Fibroblast of villous mesenchyme (primary cell): Measurements from ENCODE around the gene TMEM184C. TPM values are rescaled to one million over a fixed set of nuclear protein-coding genes. Genes with fewer than 3 reads are reported as not detected.

ENCODE experiments used
- DNase-seq: peaks from one replicate; pipeline ENCODE4 v3.0.0-alpha.2; 2010; ENCODE audit warnings: low read depth
- H3K4me3 ChIP-seq: 2 replicates; pipeline ENCODE4 v1.5.1; 2011; ENCODE audit warnings: low read depth, mild to moderate bottlenecking, low read length
- CTCF ChIP-seq: IDR thresholded peaks from 2 replicates; pipeline ENCODE4 v1.5.1; 2012; ENCODE audit warnings: low read depth, mild to moderate bottlenecking, low read length; ENCODE audit not compliant: insufficient read depth
- total RNA-seq: library from RNA; depleted of rRNA; stranded (reverse); fragments of >200 nt; gene quantifications from 2 replicates; pipeline ENCODE4 v1.2.3, GENCODE V29; 2012

The TMEM184C gene
- total RNA-seq, 1 donor = 44.9 TPM

GRCh38 chr4:147580396-147580795 is 36.8 kb upstream of the TMEM184C start:
- no peak for TF ChIP-seq CTCF
- no peak for DNase-seq
- no peak overlapping the region for H3K4me3 ChIP-seq

DNA sequence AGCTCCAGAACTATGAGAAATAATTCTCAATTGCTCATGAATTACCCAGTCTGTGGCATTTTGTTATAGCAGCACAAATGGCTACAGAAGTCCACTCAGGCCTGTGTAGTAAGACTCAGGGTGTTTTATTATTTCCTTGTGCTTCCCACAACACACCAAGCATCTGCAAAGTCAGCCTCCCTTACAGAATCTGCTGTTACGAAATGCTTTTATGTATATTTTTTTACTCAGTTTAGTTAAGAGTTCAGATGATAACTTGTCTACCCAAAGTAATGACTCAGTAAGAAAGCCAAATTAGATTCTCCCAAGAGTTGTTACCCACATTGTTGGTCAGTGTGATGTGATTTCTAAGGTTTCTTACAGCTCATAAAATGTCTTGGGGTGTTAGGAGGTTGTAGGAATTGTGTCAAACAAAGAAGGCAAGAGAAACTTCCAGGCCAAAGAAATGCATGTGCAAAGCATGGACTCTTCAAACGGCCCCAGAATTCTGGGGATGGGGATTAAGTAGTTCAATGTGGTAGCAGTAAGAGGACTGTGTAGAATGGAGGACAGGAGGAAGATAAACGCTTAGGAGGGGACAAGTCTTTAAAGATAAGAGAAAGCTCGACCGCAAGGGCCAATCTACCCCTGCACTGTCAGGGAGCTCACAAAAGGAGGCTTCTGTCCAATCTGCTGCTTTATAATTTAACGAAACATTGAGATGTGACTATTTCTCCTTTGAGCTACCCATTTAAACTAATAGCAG is 35.4 kb upstream of the TMEM184C start:
- peak; percentile 85 for DNase-seq
- H3K4me3 ChIP-seq = no peak overlapping the region
- TF ChIP-seq CTCF = no peak

DNA sequence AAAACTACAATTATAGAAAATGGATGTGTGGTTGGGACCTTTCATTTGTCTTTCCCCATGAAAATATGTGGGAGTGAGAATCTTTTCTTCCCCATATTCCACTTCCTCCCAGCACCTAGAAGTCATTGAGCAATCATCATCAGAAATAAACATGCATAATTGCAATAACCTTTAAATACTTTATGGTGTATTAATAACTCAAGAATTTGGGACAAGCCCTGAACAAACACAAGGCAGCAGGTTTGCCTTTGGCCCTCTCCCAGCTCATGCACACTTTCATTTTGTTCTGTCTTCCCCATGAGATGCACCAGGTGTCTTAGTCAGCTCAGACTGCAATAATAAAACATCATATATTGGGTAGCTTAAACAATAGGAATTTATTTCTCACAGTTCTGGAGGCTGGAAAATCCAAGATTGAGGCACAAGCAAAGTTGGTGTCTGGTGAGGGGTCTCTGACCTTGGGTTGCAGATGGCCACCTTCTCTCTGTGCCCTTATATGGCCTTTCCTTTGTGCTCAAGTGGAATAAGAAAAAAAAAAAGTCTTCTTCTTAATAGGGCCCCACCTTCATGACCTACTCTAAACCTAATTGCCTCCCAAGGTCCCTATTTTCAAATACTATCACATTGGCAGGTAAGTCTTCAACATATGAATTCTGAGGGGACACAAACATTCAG is 34.7 kb upstream of the TMEM184C start:
- H3K4me3 ChIP-seq = no peak overlapping the region
- TF ChIP-seq CTCF = no peak
- peak; percentile 48 for DNase-seq

GRCh38 chr4:147583876-147584275 is 33.3 kb upstream of the TMEM184C start:
- no peak for TF ChIP-seq CTCF
- H3K4me3 ChIP-seq = no peak overlapping the region
- DNase-seq = no peak

GRCh38 chr4:147586032-147586431 is 31.2 kb upstream of the TMEM184C start:
- H3K4me3 ChIP-seq = no peak overlapping the region
- TF ChIP-seq CTCF = no peak
- no peak for DNase-seq

DNA sequence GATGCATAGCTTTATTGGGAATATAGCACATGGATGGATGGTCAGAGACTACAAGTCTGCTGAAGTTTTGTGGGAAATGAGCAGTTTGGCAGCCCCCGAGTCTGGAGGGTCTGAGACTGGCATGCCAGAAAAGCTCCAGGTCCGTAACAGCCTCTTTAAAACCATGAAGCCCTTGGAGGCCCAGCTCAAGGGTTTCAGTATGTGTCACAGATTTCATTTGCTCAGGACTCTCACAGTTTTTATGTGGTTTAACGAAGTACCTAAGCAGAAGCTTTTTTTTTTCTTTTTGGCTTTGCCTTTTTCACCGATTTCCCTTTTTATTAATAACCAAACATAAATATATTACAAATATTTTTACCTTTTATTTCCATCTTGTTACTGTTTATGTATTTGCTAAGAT is 30.6 kb upstream of the TMEM184C start:
- no peak for DNase-seq
- H3K4me3 ChIP-seq = no peak overlapping the region
- TF ChIP-seq CTCF = no peak
